Stomach smooth muscle (tissue), 2 donors: ENCODE data around the gene FADS2.

Experiments
- H3K27ac ChIP-seq: one replicate; pipeline ENCODE4 v1.7.0; 2013; ENCODE audit warnings: mild to moderate bottlenecking, low read length, inconsistent platforms
- H3K27me3 ChIP-seq, 2 donors: one replicate each; pipeline ENCODE4 v1.7.0; 2013; ENCODE audit warnings: low read length in 2 of 2; ENCODE audit not compliant: insufficient read depth in 2 of 2, control insufficient read depth in 1 of 2
- H3K36me3 ChIP-seq, 2 donors: one replicate each; pipeline ENCODE4 v1.7.0; 2013; ENCODE audit warnings: low read length in 2 of 2; ENCODE audit not compliant: control insufficient read depth in 2 of 2, insufficient read depth in 2 of 2
- H3K4me1 ChIP-seq: one replicate; pipeline ENCODE4 v1.7.0; 2013; ENCODE audit warnings: low read length; ENCODE audit not compliant: control insufficient read depth, insufficient read depth
- H3K4me3 ChIP-seq, 2 donors: one replicate each; pipeline ENCODE4 v1.7.0; 2013; ENCODE audit warnings: low read length in 2 of 2
- H3K9ac ChIP-seq, 2 donors: one replicate each; pipeline ENCODE4 v1.7.0; 2013; ENCODE audit warnings: low read length in 2 of 2, mild to moderate bottlenecking in 1 of 2
- H3K9me3 ChIP-seq, 2 donors: one replicate each; pipeline ENCODE4 v1.7.0; 2013; ENCODE audit warnings: low read length in 2 of 2; ENCODE audit not compliant: control insufficient read depth in 2 of 2
- donor health status: healthy.
- donor health status: Pancreatic carcinoma.

The FADS2 gene

DNA sequence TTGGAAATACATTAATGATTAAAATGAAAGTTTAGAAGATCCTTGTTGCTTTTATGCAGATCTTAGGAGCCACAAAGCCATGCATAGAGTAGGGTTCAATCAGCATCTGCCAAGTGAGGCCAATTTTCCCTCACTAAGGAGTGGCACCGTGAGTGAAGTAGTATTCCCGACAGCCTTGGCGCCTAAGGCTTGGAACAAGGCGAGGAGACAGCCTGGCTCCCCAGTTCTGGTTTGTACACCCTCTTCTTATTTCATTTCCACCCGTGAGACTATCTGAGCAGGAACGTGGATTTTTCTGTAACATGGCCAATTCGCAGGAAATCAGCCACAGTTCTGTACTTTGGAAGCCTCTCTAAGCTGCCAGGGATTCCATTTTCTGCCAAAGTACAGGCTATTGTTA lies 22.6 kb downstream of the FADS2 start:
- H3K27ac ChIP-seq: no peak overlapping the region
- no peak overlapping the region for H3K4me3 ChIP-seq
- no peak overlapping the region for H3K9ac ChIP-seq
- H3K9me3 ChIP-seq: no peaks in the 10 kb centered on the region
- peaks cover 4 to 7% of the 10 kb centered on the region in 2 donors for H3K36me3 ChIP-seq
- H3K4me1 ChIP-seq: no peaks in the 10 kb centered on the region
- no peaks in the 10 kb centered on the region for H3K27me3 ChIP-seq

DNA sequence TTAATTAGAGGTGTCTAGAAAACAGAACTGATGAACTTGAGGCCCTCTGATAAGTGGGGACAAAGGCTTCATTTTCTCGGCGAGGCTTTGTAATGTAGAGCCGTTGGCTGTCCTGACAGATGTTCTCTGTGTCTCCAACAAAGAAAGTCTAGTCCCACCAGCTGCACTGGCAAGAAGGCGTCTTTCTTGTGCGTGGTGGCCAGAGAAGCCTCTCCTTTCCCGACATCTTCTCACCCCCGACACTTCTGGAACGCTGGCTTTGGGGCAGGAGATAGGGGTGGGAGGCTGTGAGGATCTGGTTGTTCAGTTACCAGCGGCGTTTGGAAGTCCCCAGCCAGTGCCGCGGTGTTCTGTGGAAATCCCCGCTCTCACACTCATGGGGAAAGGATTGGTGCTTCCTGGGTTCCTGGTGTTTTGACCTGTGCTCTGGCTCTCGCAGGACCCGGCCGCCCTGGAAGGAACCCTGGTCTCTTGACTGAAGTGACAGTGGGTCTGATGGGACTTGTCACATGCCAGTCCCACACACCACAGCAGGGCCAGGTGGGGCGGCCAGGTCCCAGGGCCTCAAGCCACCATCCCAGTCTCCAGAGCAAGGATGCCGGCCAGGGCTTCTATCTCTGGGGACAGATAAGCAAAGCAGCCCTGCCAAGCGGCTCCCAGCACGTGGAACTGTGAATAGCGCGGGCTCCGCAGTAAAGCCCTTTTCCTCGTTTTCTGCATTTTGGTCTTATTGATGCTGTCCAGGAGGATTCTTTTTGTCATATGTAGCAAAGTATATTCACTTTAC lies 23.2 kb downstream of the FADS2 start:
- no peak overlapping the region for H3K4me3 ChIP-seq
- H3K36me3 ChIP-seq: peaks cover 4 to 7% of the 10 kb centered on the region in 2 donors
- H3K9me3 ChIP-seq: no peaks in the 10 kb centered on the region
- H3K27me3 ChIP-seq: no peaks in the 10 kb centered on the region
- peaks cover 3% of the 10 kb centered on the region for H3K4me1 ChIP-seq
- no peak overlapping the region for H3K27ac ChIP-seq
- H3K9ac ChIP-seq: no peak overlapping the region

DNA sequence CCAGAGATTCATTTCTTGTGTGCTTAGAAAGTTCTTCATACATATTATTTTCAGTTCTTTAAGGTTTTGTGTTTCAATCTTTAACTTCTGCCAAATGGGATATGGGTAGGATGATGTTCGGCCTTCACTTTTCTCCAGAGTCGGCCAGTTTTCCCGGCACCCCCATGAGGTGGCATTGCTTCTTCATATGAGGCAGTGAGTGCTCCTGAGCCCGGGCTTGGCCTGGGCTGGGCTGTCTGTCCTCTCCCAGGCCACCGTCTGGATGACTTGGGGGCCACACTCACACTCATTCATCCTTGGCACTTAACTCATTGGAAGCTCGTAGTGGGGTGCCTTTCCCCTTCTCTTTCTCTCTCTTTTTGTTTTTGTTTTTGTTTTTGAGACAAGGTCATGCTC lies 23.8 kb downstream of the FADS2 start:
- peaks cover 4 to 7% of the 10 kb centered on the region in 2 donors for H3K36me3 ChIP-seq
- peaks cover 3% of the 10 kb centered on the region for H3K4me1 ChIP-seq
- no peaks in the 10 kb centered on the region for H3K27me3 ChIP-seq
- no peak overlapping the region for H3K27ac ChIP-seq
- H3K9ac ChIP-seq: no peak overlapping the region
- no peaks in the 10 kb centered on the region for H3K9me3 ChIP-seq
- H3K4me3 ChIP-seq: no peak overlapping the region

DNA sequence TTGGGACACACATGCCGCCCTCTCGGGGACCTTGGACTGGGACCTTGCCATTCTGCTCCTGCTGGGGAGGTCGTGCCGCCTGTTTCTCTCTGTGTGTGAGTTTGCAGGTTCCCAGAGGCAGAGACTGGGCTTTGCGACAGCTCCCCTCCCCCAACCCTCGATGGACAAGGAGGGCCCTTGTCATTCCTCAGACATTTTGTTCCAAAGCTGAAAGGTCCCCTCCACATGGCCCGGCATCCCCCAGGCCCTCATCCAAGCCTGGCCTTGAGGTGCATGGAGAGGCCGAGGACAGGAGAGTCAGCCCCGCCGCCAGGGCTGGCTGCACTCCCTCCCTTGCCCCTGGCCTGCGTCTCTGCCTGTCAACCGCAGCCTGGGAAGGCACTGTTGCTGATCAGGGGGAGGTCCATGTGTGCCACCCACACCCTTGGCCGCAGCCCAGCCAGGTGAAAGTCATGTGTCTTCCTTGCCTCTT lies 25.6 kb downstream of the FADS2 start:
- no peak overlapping the region for H3K9ac ChIP-seq

DNA sequence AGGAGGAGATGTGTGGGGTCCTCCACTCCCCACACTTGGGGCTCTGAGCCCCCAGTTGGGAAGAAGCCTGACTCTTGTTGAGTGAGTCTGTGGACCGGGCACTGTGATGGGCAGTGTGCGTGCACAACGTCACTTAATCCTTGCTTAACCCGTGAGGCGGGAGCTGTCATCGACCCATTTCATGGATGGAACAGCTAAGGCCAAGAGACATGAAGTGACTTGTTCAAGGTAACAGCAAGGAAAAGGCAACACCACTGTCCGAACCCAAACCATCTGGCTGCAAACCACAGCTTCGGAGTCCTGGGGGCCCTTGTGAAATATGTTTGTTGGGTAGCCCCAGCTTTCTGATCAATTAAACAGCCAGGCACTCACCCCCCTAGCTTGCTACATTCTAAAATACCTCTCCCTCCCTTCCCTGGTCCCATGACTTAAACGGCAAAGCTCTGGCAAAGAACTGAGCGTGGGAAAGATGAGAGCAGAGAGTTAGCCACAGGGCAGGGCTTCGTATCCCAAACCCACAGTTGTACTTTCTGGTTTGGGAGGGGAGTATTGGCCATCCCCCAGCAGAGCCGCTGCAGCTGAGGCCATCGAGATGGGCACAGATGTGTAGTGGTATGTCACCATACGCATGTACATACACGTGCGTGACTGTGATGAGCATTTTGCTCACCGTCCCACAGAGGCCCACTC lies 26.3 kb downstream of the FADS2 start:
- H3K4me1 ChIP-seq: peaks cover 3% of the 10 kb centered on the region
- no peaks in the 10 kb centered on the region for H3K27me3 ChIP-seq
- peaks cover 4 to 5% of the 10 kb centered on the region in 2 donors for H3K36me3 ChIP-seq
- H3K27ac ChIP-seq: no peak overlapping the region
- no peak overlapping the region for H3K9ac ChIP-seq
- H3K4me3 ChIP-seq: no peak overlapping the region
- no peaks in the 10 kb centered on the region for H3K9me3 ChIP-seq

More for the DNA sequence above, 25.6 kb downstream of the FADS2 start:
- Histone ChIP-seq H3K27ac (no peak overlapping the region), H3K4me3 (no peak overlapping the region), H3K27me3 (no peaks in the 10 kb centered on the region), H3K9me3 (no peaks in the 10 kb centered on the region), H3K36me3 (peaks cover 3 to 4% of the 10 kb centered on the region in 2 donors), H3K4me1 (peaks cover 3% of the 10 kb centered on the region)

DNA sequence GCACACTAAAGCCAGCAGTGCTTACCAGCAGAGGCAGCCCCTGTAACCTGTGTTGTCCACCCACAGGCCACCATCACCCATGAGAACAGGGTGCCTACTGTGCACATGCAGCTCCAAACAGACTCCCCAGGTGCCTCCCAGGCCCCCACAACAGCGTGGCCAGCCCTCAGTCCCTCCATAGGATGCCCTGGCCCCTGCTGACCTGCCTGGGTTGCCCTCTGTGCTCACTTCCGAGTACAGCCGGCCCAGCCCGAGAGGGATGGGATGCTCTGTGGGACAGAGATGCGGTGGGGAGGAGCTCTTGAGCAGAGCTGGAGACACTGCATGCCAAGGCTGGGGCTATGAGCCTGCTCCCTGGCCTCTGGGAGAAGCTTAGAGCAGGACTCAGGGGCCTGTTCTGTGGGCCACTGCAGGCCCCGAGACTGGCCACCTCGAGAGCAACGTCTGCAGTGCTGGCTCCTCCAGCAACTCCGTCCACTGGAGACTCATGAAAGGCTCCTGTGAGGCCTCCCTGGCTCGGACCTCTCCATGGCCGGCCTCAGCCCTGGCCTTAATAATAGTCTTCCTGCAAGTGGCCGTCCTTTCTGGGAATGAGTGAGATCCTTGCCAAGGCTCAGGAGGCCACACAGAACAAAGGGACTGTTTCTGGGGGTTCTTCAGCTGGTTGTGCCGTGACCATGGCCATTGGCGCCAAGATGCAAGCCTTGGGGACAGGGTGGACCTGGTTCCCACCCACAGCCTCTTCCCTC lies 27.0 kb downstream of the FADS2 start:
- H3K27me3 ChIP-seq: no peaks in the 10 kb centered on the region
- no peak overlapping the region for H3K9ac ChIP-seq
- no peaks in the 10 kb centered on the region for H3K9me3 ChIP-seq
- H3K4me1 ChIP-seq: peaks cover 3% of the 10 kb centered on the region
- H3K36me3 ChIP-seq: peaks cover 3 to 4% of the 10 kb centered on the region in 2 donors
- H3K27ac ChIP-seq: no peak overlapping the region
- H3K4me3 ChIP-seq: no peak overlapping the region

DNA sequence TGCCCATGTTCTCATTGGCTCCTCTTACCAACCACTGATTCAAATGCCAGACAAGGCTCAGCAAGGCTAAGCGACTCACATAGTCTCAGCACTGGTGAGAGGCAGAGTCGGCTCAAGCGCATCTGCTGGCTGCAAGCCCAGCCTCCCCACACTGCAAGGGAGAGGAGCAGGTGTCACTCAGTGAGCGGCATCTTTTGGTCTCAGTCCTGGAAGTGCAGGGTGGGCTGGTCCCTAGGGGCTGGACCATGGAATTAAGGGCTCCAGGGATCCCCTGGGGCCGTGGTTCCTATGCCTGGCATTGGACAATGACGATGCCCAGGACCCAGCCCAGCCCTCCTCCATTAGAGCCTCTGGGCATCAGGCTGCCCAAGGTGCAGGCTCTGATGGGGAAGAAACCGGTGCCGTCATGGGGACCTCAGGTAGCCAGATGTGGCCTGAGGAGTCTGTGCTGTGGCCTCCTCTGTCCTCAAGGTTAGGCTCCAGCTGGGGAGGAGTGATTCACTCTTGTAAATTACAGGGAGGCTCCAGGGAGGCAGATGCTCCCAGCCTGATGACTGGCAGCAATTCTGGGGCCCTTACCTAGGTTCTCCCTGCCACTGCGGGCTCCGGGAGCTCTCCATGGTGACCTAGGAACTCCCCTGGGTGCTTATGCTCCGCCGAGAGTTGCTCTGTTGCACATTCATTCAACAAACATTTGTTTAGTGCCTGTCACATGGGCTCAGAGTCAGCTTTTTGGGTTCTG lies 28.0 kb downstream of the FADS2 start:
- H3K36me3 ChIP-seq: peaks cover 3 to 4% of the 10 kb centered on the region in 2 donors
- peaks cover 3% of the 10 kb centered on the region for H3K4me1 ChIP-seq
- no peak overlapping the region for H3K9ac ChIP-seq
- no peak overlapping the region for H3K27ac ChIP-seq
- no peaks in the 10 kb centered on the region for H3K9me3 ChIP-seq
- no peak overlapping the region for H3K4me3 ChIP-seq
- H3K27me3 ChIP-seq: no peaks in the 10 kb centered on the region

DNA sequence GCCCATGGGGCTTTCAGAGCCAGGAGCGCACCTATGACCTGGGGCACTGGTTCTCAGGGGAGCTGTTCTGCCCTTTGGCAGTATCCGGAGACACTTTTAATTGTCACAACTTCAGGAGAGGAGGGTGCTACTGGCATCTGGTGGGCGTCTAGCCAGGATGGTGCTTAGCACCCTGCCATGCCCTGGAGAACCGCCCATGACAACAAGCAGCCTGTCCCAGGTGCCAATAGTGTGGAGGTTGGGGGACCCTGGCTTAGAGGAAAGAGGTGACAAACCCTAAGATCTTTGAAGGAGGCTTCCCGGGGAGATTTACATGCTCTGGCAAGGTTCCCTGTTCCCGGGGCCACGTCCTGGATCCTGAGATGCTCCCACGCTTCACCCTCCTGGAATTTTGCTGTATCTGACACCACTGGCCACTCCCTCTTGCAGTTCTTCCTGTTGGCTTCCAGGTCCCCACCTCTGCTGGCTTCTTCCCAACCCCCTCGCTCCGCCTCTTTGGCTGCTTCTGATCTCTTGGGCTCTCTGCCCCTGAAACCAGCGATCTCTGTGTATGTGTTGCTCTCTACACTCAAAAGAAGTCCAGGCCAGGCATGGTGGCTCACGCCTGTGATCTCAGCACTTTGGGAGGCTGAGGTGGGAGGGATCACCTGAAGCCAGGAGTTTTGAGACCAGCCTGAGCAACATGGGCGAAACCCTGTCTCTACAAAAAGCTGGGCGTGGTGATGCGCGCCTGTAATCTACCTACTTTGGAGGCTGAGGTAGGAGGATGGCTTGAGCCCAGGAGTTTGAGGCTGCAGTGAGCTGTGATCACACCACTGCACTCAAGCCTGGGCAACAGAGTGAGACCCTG lies 32.2 kb downstream of the FADS2 start:
- H3K4me3 ChIP-seq: no peak overlapping the region
- H3K9me3 ChIP-seq: no peaks in the 10 kb centered on the region
- no peak overlapping the region for H3K27ac ChIP-seq
- peaks cover 3% of the 10 kb centered on the region for H3K4me1 ChIP-seq
- no peak overlapping the region for H3K9ac ChIP-seq
- no peaks in the 10 kb centered on the region for H3K27me3 ChIP-seq
- H3K36me3 ChIP-seq: peaks cover 0 to 6% of the 10 kb centered on the region in 2 donors

DNA sequence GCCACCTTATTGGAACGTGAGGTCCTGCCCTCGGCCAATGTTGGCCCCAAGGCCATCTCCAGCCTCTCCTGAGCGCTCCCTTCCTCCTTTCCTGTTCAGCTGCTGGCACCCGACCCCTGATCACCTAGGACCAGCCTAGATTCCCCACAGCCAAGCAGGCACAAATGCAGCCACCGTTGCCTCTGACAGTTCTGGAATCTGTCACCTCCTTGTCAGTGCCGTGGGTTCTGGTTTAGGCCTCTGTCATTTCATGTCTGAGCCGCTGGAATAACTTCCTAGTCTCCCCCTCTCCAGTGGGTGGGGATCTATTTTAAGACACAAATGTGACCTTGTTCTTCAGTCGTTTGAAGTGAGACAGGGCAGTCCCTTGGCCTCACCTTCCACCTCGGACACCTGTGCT lies 33.5 kb downstream of the FADS2 start:
- Histone ChIP-seq H3K27ac (no peak overlapping the region), H3K27me3 (no peaks in the 10 kb centered on the region), H3K36me3 (peaks cover 0 to 6% of the 10 kb centered on the region in 2 donors), H3K4me1 (no peaks in the 10 kb centered on the region), H3K9ac (no peak overlapping the region), H3K4me3 (no peak overlapping the region), H3K9me3 (no peaks in the 10 kb centered on the region)
